ENCODE results near the gene TBC1D2B. TPM values are rescaled to one million over a fixed set of nuclear protein-coding genes. Genes with fewer than 3 reads are reported as not detected.
"Not testable (repeated sequence)": the region's sequence is repeated elsewhere in the genome, so short reads cannot be mapped to it uniquely, and the experiment has no call there.

Gene TBC1D2B
- total and polyA plus RNA-seq, 7 experiments from 2014 or later: 7.4 to 119 (median 76.6) TPM

GRCh38 chr15:77983091-77983707, 94.3 kb downstream of the TBC1D2B start:
- Histone ChIP-seq H3K4me1 (ENCODE audit: control insufficient read depth in 2 of 2, insufficient read depth in 2 of 2, low read length in 2 of 2) (no peaks in the 10 kb centered on the region), H3K27me3 (ENCODE audit: control insufficient read depth in 2 of 2, insufficient read depth in 2 of 2, low read length in 2 of 2) (no peaks in the 10 kb centered on the region), H3K9me3 (ENCODE audit: control insufficient read depth in 2 of 3, low read length in 3 of 3) (no peaks in the 10 kb centered on the region), H3K27ac (ENCODE audit: low read depth, low read length) (no peak overlapping the region), H3K36me3 (ENCODE audit: control insufficient read depth in 2 of 3, insufficient read depth in 3 of 3, low read length in 3 of 3) (no peaks in the 10 kb centered on the region), H3K4me3 (ENCODE audit: low read length) (no peak overlapping the region)
- DNase-seq (peak in 1 of 9 donors; percentile 1), ATAC-seq (no peak)
- ChIA-PET CTCF (interaction anchor here (0.6 to 1.0 kb wide), 2 partner anchors 91 to 127 kb away, joined by 3 read pairs; no protein-coding TSS in a partner anchor), POLR2A (no interaction called here)
- peaks cover 0 to 3% (median 0%) of the 10 kb centered on the region in 11 donors for H3K9me3 Mint-ChIP-seq
- peaks cover 0 to 9% (median 0%) of the 10 kb centered on the region in 5 donors for H3K27me3 Mint-ChIP-seq
- H3K4me3 Mint-ChIP-seq: no peak overlapping the region
- H3K36me3 Mint-ChIP-seq: no peaks in the 10 kb centered on the region
- H3K4me1 Mint-ChIP-seq: peaks cover 0 to 5% (median 0%) of the 10 kb centered on the region in 7 donors
- intact Hi-C loops (cut with micrococcal nuclease): no loop called here
- H3K27ac Mint-ChIP-seq: peak overlapping the region in 1 of 9 donors; percentile 49

DNA sequence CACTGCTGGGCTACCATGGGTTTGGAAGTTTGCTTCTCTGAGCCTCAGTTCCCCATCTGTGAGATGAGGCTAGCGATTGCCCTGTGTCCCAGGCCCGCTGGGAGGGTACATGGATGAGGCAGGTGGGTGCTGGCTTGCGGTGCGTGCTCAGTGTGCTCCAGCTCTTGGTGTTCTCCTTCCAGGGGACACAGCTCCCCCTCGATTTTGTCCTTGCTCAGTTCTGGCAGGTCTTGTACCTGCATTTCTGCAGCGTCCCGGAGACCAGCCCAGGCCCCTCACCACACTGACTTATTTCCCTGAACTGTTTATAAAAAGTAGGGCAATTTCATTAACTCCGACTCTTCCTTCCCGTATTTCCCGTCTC, 95.4 kb downstream of the TBC1D2B start:
- no peaks in the 10 kb centered on the region for H3K4me1 ChIP-seq (ENCODE audit: control insufficient read depth in 2 of 2, insufficient read depth in 2 of 2, low read length in 2 of 2)
- CTCF ChIA-PET: no interaction called here
- Mint-ChIP-seq H3K36me3 (no peaks in the 10 kb centered on the region), H3K27ac (no peak overlapping the region), H3K9me3 (peaks cover 0 to 2% (median 0%) of the 10 kb centered on the region in 11 donors), H3K4me3 (no peak overlapping the region), H3K27me3 (peaks cover 0 to 9% (median 0%) of the 10 kb centered on the region in 5 donors), H3K4me1 (peaks cover 0 to 5% (median 0%) of the 10 kb centered on the region in 7 donors)
- no peaks in the 10 kb centered on the region for H3K9me3 ChIP-seq (ENCODE audit: control insufficient read depth in 2 of 3, low read length in 3 of 3)
- DNase-seq (peak in 1 of 9 donors; percentile 2), ATAC-seq (no peak)
- H3K36me3 ChIP-seq (ENCODE audit: control insufficient read depth in 2 of 3, insufficient read depth in 3 of 3, low read length in 3 of 3): no peaks in the 10 kb centered on the region
- H3K27me3 ChIP-seq (ENCODE audit: control insufficient read depth in 2 of 2, insufficient read depth in 2 of 2, low read length in 2 of 2): no peaks in the 10 kb centered on the region
- intact Hi-C loops (cut with micrococcal nuclease): no loop called here
- H3K4me3 ChIP-seq (ENCODE audit: low read length): no peak overlapping the region
- POLR2A ChIA-PET: no interaction called here
- no peak overlapping the region for H3K27ac ChIP-seq (ENCODE audit: low read depth, low read length)

DNA sequence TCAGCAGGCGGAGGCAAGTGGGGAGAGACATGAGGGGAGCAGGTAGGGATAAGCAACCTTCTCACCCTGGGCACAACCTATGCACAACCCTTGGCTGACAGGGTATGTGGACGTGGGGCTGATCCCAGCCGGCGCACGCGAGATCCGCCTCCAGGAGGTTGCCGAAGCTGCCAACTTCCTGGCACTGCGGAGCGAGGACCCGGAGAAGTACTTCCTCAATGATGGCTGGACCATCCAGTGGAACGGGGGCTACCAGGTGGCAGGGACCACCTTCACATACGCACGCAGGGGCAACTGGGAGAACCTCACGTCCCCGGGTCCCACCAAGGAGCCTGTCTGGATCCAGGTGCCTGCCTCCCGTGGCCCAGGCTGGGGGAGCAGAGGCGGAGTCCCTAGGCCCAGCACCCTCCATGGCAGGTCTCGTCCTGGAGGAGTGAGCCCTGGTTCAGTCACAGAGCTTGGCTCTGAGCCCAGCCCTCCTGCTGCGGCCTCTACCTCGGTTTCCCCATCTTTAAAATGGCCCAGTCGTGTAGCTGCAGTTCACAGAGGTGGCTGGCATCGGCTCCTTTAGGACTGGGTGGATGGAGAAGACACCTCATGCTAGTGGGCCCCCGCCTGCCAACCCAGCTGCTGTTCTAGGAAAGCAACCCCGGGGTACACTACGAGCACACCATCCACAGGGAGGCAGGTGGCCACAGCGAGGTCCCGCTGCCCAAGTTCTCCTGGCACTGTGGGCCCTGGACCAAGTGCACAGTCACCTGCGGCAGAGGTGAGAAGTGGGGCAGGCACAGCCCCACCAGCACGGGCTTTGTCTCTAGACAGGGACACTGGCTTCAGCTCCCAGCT, 96.0 kb downstream of the TBC1D2B start:
- Mint-ChIP-seq H3K4me1 (peaks cover 0 to 5% (median 0%) of the 10 kb centered on the region in 7 donors), H3K27me3 (peaks cover 0 to 9% (median 0%) of the 10 kb centered on the region in 5 donors), H3K36me3 (no peaks in the 10 kb centered on the region), H3K4me3 (no peak overlapping the region), H3K27ac (no peak overlapping the region), H3K9me3 (peaks cover 0 to 2% (median 0%) of the 10 kb centered on the region in 11 donors)
- Histone ChIP-seq H3K4me1 (ENCODE audit: control insufficient read depth in 2 of 2, insufficient read depth in 2 of 2, low read length in 2 of 2) (no peaks in the 10 kb centered on the region), H3K4me3 (ENCODE audit: low read length) (no peak overlapping the region), H3K27me3 (ENCODE audit: control insufficient read depth in 2 of 2, insufficient read depth in 2 of 2, low read length in 2 of 2) (no peaks in the 10 kb centered on the region), H3K36me3 (ENCODE audit: control insufficient read depth in 2 of 3, insufficient read depth in 3 of 3, low read length in 3 of 3) (no peaks in the 10 kb centered on the region), H3K27ac (ENCODE audit: low read depth, low read length) (no peak overlapping the region), H3K9me3 (ENCODE audit: control insufficient read depth in 2 of 3, low read length in 3 of 3) (no peaks in the 10 kb centered on the region)
- ChIA-PET POLR2A (no interaction called here), CTCF (no interaction called here)
- intact Hi-C loops (cut with micrococcal nuclease): no loop called here
- no peak for ATAC-seq
- peak in 1 of 9 donors; percentile 3 for DNase-seq

GRCh38 chr15:77980674-77981073, 96.8 kb downstream of the TBC1D2B start:
- not testable (repeated sequence) for ATAC-seq

GRCh38 chr15:77980098-77980497, 97.4 kb downstream of the TBC1D2B start:
- no peaks in the 10 kb centered on the region for H3K4me1 ChIP-seq (ENCODE audit: control insufficient read depth in 2 of 2, insufficient read depth in 2 of 2, low read length in 2 of 2)
- H3K9me3 ChIP-seq (ENCODE audit: control insufficient read depth in 2 of 3, low read length in 3 of 3): no peaks in the 10 kb centered on the region
- no peaks in the 10 kb centered on the region for H3K36me3 ChIP-seq (ENCODE audit: control insufficient read depth in 2 of 3, insufficient read depth in 3 of 3, low read length in 3 of 3)
- Mint-ChIP-seq H3K4me1 (peaks cover 0 to 5% (median 0%) of the 10 kb centered on the region in 7 donors), H3K27me3 (peaks cover 0 to 9% (median 0%) of the 10 kb centered on the region in 5 donors), H3K36me3 (no peaks in the 10 kb centered on the region), H3K27ac (peak overlapping the region in 1 of 9 donors; percentile 42), H3K4me3 (no peak overlapping the region), H3K9me3 (no peaks in the 10 kb centered on the region)
- intact Hi-C loops (cut with micrococcal nuclease): no loop called here
- CTCF ChIA-PET: no interaction called here
- ATAC-seq (no peak), DNase-seq (no peak)
- POLR2A ChIA-PET: interaction anchor here (0.6 kb wide), 1 partner anchor 68 kb away, joined by 3 read pairs; no protein-coding TSS in a partner anchor
- H3K4me3 ChIP-seq (ENCODE audit: low read length): no peak overlapping the region
- no peak overlapping the region for H3K27ac ChIP-seq (ENCODE audit: low read depth, low read length)
- no peaks in the 10 kb centered on the region for H3K27me3 ChIP-seq (ENCODE audit: control insufficient read depth in 2 of 2, insufficient read depth in 2 of 2, low read length in 2 of 2)

More at GRCh38 chr15:77980674-77981073, 96.8 kb downstream of the TBC1D2B start:
- H3K4me3 Mint-ChIP-seq; H3K9me3 Mint-ChIP-seq; H3K27me3 ChIP-seq (ENCODE audit: control insufficient read depth in 2 of 2, insufficient read depth in 2 of 2, low read length in 2 of 2); intact Hi-C loops (cut with micrococcal nuclease); H3K4me3 ChIP-seq (ENCODE audit: low read length); H3K4me1 ChIP-seq (ENCODE audit: control insufficient read depth in 2 of 2, insufficient read depth in 2 of 2, low read length in 2 of 2); POLR2A ChIA-PET; H3K9me3 ChIP-seq (ENCODE audit: control insufficient read depth in 2 of 3, low read length in 3 of 3); DNase-seq; H3K27me3 Mint-ChIP-seq; H3K36me3 Mint-ChIP-seq; CTCF ChIA-PET; H3K36me3 ChIP-seq (ENCODE audit: control insufficient read depth in 2 of 3, insufficient read depth in 3 of 3, low read length in 3 of 3); H3K4me1 Mint-ChIP-seq; H3K27ac ChIP-seq (ENCODE audit: low read depth, low read length): not testable (repeated sequence)
- peak overlapping the region in 1 of 9 donors; percentile 42 for H3K27ac Mint-ChIP-seq

DNA sequence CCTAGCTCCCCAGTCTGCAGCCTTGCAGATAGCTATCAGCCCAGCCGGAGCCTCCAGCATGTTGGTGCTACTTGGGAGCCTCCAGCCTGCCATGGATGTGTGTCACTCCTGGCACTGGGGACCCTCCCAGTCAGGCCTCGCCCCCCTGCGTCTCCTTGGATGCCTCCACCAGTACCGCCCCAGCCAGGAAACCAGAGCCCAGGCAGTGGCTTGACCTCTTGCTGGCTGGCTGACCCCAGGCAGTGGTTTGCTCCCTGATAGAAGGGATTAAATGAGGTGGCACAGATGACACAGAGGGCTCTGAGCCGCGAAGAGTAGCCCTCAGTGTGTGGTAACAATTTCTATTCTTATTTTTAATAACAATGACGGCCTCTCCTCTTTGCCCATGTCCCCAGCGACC, 98.4 kb downstream of the TBC1D2B start:
- H3K9me3 Mint-ChIP-seq; POLR2A ChIA-PET; H3K4me3 Mint-ChIP-seq; H3K4me1 Mint-ChIP-seq; H3K27ac ChIP-seq (ENCODE audit: low read depth, low read length); CTCF ChIA-PET; H3K36me3 ChIP-seq (ENCODE audit: control insufficient read depth in 2 of 3, insufficient read depth in 3 of 3, low read length in 3 of 3); H3K4me1 ChIP-seq (ENCODE audit: control insufficient read depth in 2 of 2, insufficient read depth in 2 of 2, low read length in 2 of 2); H3K27ac Mint-ChIP-seq; H3K9me3 ChIP-seq (ENCODE audit: control insufficient read depth in 2 of 3, low read length in 3 of 3); H3K27me3 Mint-ChIP-seq; H3K36me3 Mint-ChIP-seq; H3K4me3 ChIP-seq (ENCODE audit: low read length); H3K27me3 ChIP-seq (ENCODE audit: control insufficient read depth in 2 of 2, insufficient read depth in 2 of 2, low read length in 2 of 2); DNase-seq; ATAC-seq: not testable (repeated sequence)
- intact Hi-C loops (cut with micrococcal nuclease): loop anchor here in 1 of 2 donors (10.0 kb wide), 1 partner anchor 796 kb away; no protein-coding TSS in a partner anchor

Measured in naive thymus-derived CD4-positive, alpha-beta T cell (primary cell).